HG02588 (cell line): Measurements from ENCODE around the gene ISLR.

Experiments
- ATAC-seq: cut with Tn5 transposase; IDR thresholded peaks from one replicate; pipeline ENCODE4 v1.9.1; 2021; ENCODE audit warnings: mild to moderate bottlenecking, moderate library complexity; ENCODE audit not compliant: unreplicated experiment

Gene ISLR

DNA sequence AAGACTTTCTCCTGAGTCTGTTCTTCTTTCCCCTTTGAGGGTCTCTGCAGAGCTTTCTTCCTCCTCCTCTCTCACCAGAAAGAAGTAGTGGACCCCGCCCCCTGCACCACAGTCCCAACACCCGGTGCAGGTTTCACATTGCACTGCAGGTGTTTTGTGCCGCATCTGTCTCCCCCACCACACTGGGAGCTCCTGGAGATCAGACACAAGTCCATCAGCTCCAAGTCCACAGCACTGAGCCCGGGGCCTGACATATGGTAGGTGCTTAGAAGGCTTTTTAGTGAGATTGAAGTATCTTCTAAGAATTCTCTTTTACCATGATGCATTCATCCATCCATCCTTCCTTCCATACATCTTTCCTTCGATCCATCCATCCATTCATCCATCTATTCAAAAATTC lies 19.2 kb downstream of the ISLR start:
- no peak for ATAC-seq

DNA sequence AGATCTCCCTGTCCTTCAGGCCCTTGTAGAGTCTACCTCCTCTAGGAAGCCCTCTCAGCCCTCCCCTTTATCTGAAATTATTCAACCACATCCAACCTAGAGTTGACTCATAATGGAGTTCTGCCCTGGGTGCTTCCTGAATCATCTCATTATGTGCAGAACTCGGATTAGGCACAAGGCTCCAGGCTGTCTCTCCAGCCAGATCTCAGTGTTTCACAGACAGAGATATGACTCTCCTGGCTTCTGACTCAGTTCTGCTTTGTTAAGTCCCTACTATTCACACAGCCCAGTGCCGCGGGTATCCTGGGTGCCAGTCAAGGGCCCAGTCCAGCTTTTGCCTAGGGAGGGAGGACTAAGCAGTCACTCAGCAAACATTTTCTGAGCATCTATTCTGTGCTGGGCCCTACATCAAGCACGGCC lies 19.8 kb downstream of the ISLR start:
- ATAC-seq, result no peak

- no peak for ATAC-seq
Observed at GRCh38 chr15:74193905-74194304, 20.4 kb downstream of the ISLR start.

DNA sequence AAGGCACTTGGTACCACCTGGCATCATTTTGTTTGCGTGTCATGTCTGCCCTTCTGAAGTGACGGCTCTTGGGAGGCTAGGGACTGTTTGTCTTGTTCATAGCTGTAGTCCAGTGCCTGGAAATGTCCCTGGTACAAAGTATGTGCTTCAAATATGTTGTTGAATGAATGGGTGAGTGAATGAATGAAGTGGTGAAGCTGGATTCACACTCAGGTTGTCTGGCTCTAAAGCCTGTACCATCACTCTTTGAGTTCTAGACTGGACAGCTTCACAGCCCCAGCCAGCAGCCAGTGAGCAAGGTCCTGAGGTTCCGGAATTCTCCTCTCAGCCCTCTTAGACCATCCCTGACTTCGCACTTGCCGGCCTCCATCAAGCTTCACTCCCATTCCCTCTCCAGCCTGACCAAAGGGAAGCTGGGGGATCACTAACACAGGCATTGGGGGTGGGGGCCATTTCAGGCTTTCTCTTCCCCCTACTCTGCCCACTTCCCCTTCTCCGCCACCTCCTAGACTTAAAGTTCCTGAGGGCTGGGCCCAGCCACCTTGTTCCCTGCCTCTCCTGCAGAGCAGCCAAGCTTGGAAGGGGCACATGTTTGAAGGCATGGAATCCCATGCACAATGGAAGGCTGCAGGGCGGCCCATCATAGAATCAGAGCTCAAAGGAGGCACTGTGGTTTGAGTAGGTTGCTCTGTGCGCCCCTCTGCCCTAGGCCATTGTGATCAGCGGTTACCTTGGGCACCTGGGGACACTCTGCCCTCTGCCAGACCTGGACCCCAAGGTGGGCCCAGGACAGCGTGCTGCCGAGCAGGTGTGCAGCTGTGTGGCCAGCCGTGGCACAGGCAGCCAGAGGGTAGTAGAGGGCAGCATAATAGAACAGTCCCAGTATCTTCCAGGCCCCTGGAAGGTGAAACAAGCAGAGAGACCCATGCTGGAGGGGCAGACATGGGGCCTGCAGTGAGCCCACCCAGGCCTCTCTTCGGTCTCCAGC lies 21.4 kb downstream of the ISLR start:
- ATAC-seq, result no peak

GRCh38 chr15:74196175-74196574 lies 22.7 kb downstream of the ISLR start:
- no peak for ATAC-seq

DNA sequence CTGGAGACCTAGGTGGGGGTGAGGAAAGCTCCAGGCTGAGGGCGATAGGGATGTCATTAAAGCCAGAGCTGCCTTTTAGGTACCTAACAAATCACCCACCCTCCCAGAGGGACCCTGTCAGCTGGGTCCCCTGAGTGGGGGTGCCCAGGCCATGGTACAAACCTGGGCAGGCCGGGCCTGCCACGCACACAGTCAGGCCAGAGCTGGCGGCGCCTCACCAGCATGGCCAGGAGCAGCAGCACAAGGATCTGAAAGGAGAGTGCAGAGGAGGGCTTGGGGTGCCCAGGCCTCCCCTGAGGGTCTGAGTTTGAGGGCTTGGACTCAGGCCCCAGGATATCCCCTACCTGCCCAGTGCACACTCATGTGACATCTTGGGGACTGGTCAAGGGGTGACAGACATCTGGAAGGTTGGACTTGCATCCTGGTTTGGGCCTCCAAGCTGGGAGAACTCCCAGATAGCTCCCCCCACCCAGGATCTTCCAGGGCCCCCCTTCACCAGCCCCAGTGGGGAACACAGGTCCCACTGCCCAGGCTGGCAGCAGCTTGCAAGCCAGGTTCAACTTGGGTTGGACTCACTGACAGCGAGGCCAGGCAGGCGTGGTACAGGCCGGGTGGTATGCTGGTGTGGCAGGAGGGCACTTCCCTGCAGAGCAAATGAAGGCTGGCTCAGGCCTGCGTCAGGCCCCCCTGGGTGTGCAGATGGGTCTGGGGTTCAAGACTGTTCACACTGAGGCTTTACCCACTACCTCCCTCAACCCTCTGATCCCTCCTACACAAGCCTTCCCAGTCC lies 23.9 kb downstream of the ISLR start:
- no peak for ATAC-seq

GRCh38 chr15:74199297-74199652 lies 25.8 kb downstream of the ISLR start:
- no peak for ATAC-seq

GRCh38 chr15:74200412-74200815 lies 26.9 kb downstream of the ISLR start:
- no peak for ATAC-seq

DNA sequence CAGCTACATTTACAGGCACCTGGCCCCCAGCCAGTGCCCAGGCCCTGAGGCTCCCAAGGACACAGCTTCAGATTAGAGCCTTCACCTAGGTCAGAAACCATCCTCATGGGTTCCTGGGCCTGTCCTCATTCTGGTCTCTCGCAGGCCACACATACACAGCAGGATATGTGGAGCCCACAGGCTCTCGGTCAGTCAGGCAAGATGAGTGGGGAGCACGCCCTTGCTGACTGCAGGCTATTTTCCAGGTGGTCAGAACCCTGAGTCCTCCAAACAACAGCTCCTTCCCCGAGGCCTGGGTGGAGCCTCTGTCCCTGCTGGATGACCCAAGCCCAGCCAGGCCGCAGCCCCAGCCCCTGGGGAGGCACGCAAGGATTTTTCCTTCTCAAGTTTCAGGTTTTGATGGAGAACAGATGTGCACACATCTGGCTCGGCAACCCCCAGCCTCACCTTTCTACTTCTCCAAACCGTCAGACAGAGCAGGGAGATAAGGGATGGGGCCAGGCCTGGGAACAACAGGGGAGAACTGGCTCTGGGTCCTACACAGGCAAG lies 27.4 kb downstream of the ISLR start:
- no peak for ATAC-seq

DNA sequence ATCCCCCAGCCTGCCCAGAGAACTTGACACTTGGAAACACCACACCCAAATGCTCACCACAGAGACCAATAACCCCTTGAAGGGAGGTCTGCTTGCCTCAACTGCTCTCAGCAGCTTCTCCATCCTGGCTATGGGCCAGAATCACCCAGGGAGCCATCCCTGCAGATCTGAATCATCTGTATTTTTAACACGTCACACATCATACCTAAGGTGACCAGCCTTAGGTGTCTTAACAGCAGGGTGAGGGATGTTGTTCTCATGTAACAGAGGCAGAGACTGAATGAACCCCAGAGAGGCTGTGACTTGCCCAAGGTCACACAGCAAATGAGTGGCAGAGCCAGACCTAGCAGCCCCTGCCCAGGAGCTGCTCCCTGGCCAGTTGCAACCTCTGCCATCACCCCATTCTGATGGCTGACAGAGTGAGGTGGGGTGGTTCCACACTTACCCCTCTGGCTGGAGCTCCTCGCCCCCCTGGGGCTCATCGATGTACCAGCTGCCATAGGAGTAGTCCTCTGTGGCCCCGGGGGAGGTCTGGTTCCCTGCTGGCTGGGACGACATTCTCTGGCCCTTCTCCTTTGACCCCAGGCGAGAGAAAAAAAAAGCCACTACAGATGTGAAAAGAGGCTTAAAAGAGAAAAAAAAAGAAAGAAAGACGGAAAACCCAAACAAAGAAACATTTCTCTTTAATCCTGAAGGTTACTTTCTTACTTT lies 28.4 kb downstream of the ISLR start:
- no peak for ATAC-seq

GRCh38 chr15:74202452-74203401 lies 29.2 kb downstream of the ISLR start, which contains the start of gene STRA6:
TSS of gene STRA6 (minus strand) at chr15:74202787. CDS start at chr15:74202267, 520 bp downstream.
- no peak for ATAC-seq

DNA sequence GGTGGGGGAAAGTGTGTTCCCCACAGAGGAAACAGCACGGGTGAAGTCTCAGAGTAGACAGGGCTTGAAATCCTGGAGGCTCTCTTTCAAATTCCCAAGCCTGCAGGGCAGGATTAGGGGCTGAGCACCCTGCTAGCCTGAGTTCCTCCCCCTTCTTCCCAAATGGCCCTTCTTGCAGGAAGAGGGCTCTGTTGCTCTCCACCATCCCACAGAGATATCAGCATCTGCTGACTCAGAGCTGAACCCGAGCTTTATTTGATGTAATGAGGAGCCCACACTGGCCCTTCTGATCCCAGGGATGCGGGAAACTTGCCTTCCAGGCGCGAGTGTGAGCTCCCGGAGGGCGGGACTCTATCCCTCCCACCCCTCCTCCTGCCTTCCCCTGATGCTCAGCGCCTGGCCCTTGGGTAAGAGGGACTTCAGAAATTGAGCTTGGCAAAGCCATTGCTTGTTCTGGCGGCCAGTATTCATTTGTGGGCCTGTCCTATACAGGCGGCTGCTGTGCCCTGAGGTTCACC lies 30.5 kb downstream of the ISLR start:
- ATAC-seq, result no peak

- no peak for ATAC-seq
Observed at GRCh38 chr15:74205582-74205947, 32.1 kb downstream of the ISLR start.

- no peak for ATAC-seq
Observed at GRCh38 chr15:74206801-74207281, 33.3 kb downstream of the ISLR start.

DNA sequence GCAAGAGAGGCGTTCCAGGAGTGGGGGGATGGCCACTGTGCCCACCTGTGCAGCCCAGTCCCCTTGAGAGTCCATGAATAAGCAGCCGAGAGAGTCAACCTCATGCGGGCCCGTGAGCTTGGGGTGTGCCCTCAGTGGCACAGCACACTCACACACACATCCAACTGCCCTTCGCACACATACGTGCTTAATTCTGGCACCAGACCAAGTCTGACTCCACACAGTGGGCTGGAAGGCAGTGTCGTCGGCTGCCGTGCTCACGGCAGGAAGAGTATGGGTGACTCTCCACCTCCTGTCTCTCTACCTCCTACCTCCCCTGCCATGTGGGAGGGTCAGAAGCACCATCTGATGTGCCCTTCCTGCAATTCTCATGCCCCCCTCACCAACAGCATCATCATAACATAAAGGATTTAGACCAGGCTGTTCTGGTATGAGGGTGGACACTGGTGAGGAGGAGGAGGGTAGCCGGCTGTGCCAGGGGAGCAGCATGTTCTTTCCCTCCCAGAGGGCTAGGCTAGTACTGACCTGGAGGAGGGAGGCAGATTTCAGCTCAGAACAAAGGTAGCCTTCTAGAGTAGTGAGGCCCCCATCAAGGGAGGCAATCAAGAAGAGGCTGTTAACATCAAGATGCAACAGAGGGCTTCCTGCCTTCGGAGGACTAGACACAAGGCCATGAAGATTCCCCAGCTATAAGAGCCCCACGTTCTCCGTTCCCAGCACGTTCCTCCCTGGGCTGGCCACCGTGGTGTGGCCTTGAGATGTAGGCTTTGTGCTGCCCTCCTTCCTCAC lies 34.3 kb downstream of the ISLR start:
- ATAC-seq, result no peak

DNA sequence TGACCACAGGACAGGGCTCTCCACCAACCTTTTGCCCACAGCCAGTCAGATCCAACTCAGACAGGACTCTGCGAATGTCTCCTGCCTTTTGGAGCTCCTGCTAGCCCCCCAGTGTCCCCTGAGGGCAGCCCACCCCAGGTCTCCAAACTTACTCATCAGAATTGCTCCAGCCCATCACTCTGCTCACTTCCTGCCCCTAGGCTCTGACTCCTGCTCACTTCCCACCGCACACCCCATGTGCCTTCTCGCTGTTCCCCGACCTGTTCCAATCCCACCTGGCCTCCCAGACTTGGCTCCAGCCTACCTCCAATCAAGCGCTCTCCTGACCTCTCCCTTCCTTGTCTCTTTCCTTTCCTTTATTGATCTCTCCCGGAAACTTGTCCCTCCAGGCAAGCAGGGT lies 35.0 kb downstream of the ISLR start:
- no peak for ATAC-seq

GRCh38 chr15:74208901-74209559 lies 35.5 kb downstream of the ISLR start:
- ATAC-seq, result no peak

DNA sequence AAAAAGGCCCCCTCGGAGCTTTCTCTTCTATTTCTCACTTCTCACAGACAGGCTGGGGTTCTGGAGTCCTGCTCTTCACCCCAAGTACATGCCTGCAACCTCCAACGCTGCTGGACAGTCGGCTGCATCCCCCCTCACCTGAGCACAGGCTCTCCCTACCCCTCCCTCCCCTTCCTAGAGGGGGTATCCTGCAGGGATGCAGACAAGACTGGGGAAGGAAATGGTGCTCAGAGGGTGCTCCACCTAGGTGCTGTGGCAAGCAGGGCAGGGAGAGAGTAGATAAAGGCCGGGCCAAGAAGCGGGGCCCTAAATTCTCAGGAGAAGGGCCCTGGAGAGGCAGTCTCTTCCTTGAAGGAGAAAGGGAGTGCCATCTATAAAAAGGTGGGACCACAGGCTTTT lies 36.0 kb downstream of the ISLR start:
- ATAC-seq, result no peak
